CD14-positive monocyte (primary cell): ENCODE measurements around the gene WDR70. TPM values are rescaled to one million over a fixed set of nuclear protein-coding genes. Genes with fewer than 3 reads are reported as not detected.

Experiments used
- DNase-seq, 3 donors: peaks; one replicate each; pipeline ENCODE4 v3.0.0-alpha.2; 2011 to 2022
- H2AFZ ChIP-seq: 2 replicates; pipeline ENCODE4 v1.6.0; 2012; ENCODE audit warnings: mild to moderate bottlenecking, low read depth, low read length, inconsistent platforms; ENCODE audit not compliant: insufficient read depth, poor library complexity, severe bottlenecking
- H3K27ac ChIP-seq, 2 donors: 1 replicate in 1 of 2; 2 replicates in 1 of 2; pipeline ENCODE4 v1.5.1; 2012 to 2013; ENCODE audit warnings: low read length in 2 of 2, control low read depth in 1 of 2, inconsistent platforms in 1 of 2, low read depth in 1 of 2, mild to moderate bottlenecking in 1 of 2
- H3K27me3 ChIP-seq, 2 donors: one replicate each; pipeline versions ENCODE4 v1.6.0 to v1.6.1; 2011 to 2013; ENCODE audit warnings: low read length in 2 of 2; ENCODE audit not compliant: control insufficient read depth in 2 of 2, insufficient read depth in 2 of 2
- H3K36me3 ChIP-seq, 2 donors: replicated peaks in 1 of 2; 1 replicate in 1 of 2; 2 replicates in 1 of 2; pipeline versions ENCODE4 v1.5.1 to v1.6.1; 2012 to 2013; ENCODE audit warnings: low read length in 2 of 2, control low read depth in 1 of 2, inconsistent platforms in 1 of 2, mild to moderate bottlenecking in 1 of 2; ENCODE audit not compliant: insufficient read depth in 2 of 2, control insufficient read depth in 1 of 2
- H3K4me1 ChIP-seq, 2 donors: 1 replicate in 1 of 2; 2 replicates in 1 of 2; pipeline versions ENCODE4 v1.5.1 to v1.6.1; 2012 to 2013; ENCODE audit warnings: low read length in 2 of 2, control low read depth in 1 of 2, inconsistent platforms in 1 of 2, mild to moderate bottlenecking in 1 of 2, moderate library complexity in 1 of 2; ENCODE audit not compliant: insufficient read depth in 2 of 2, control insufficient read depth in 1 of 2
- H3K4me2 ChIP-seq: replicated peaks from 2 replicates; pipeline ENCODE3; 2012; ENCODE audit warnings: low read length, moderate library complexity, mild to moderate bottlenecking; ENCODE audit not compliant: poor library complexity, severe bottlenecking; ENCODE audit errors: extremely low read depth
- H3K4me3 ChIP-seq, 3 experiments: fragments of 200-600 bp in 1 of 3; sonication (generic) in 1 of 3; replicated peaks in 1 of 3; 1 replicate in 2 of 3; 2 replicates in 1 of 3; pipeline ENCODE4 v1.5.1; 2011 to 2013; ENCODE audit warnings: low read length in 3 of 3, mild to moderate bottlenecking in 3 of 3, control low read depth in 2 of 3, low read depth in 2 of 3, inconsistent platforms in 1 of 3, moderate library complexity in 1 of 3
- H3K79me2 ChIP-seq: 2 replicates; pipeline ENCODE4 v1.6.0; 2012; ENCODE audit warnings: mild to moderate bottlenecking, control low read depth, inconsistent platforms, low read length, moderate library complexity; ENCODE audit not compliant: insufficient read depth
- H3K9ac ChIP-seq: 2 replicates; pipeline ENCODE4 v1.6.0; 2017; ENCODE audit warnings: low read length, mild to moderate bottlenecking; ENCODE audit not compliant: insufficient read depth, poor library complexity, severe bottlenecking
- H3K9me3 ChIP-seq, 2 donors: replicated peaks in 1 of 2; 1 replicate in 1 of 2; 2 replicates in 1 of 2; pipeline versions ENCODE4 v1.5.1 to v1.6.1; 2012 to 2013; ENCODE audit warnings: low read length in 2 of 2, control low read depth in 1 of 2; ENCODE audit not compliant: control insufficient read depth in 1 of 2, insufficient read depth in 1 of 2
- H4K20me1 ChIP-seq: 2 replicates; pipeline ENCODE4 v1.6.0; 2012; ENCODE audit warnings: mild to moderate bottlenecking, low read length, control low read depth, moderate library complexity; ENCODE audit not compliant: insufficient read depth
- H3K27ac Mint-ChIP-seq, 7 donors: one replicate each; pipeline ENCODE4 v1.8.0; 2020; ENCODE audit warnings: mild to moderate bottlenecking in 7 of 7, mixed read lengths in 7 of 7, moderate library complexity in 6 of 7, inconsistent platforms in 2 of 7
- H3K27me3 Mint-ChIP-seq, 3 donors: one replicate each; pipeline ENCODE4 v1.8.0; 2021 to 2022; ENCODE audit warnings: low read depth in 3 of 3, mild to moderate bottlenecking in 3 of 3, mixed read lengths in 3 of 3, moderate library complexity in 3 of 3, inconsistent platforms in 1 of 3
- H3K36me3 Mint-ChIP-seq, 2 donors: one replicate each; pipeline ENCODE4 v1.8.0; 2020; ENCODE audit warnings: mixed read lengths in 2 of 2, inconsistent platforms in 1 of 2, mild to moderate bottlenecking in 1 of 2
- H3K4me1 Mint-ChIP-seq: one replicate; pipeline ENCODE4 v1.8.0; 2020; ENCODE audit warnings: mild to moderate bottlenecking, mixed read lengths
- H3K4me3 Mint-ChIP-seq, 2 donors: one replicate each; pipeline ENCODE4 v1.8.0; 2020; ENCODE audit warnings: mild to moderate bottlenecking in 2 of 2, mixed read lengths in 2 of 2, moderate library complexity in 1 of 2
- H3K9me3 Mint-ChIP-seq, 7 donors: one replicate each; pipeline ENCODE4 v1.8.0; 2020 to 2022; ENCODE audit warnings: mixed read lengths in 7 of 7, mild to moderate bottlenecking in 6 of 7, moderate library complexity in 6 of 7, inconsistent platforms in 2 of 7
- WGBS: methylation state at CpG from one replicate; pipeline ENCODE4 v1.1.5; 2013; ENCODE audit warnings: missing lambda C conversion rate; ENCODE audit not compliant: insufficient coverage; 5-methylcytosine and 5-hydroxymethylcytosine counted together
- intact Hi-C, 2 donors: fragments of 100-400 bp; cut with micrococcal nuclease; formaldehyde crosslinking; loops; one replicate each; pipeline versions ENCODE4 v1.15.0 to v1.15.1; 2023
- polyA plus RNA-seq, 3 donors: library from polyadenylated mRNA; depleted of rRNA in 1 of 3; unstranded in 2 of 3; stranded (reverse) in 1 of 3; fragments of 300-500 nt in 2 of 3; fragments of >200 nt in 1 of 3; fragmentation: Illumina TruSeq in 2 of 3; gene quantifications; 1 replicate in 2 of 3; 2 replicates in 1 of 3; pipeline ENCODE4 v1.2.3, GENCODE V29; 2012 to 2021
- TF ChIP-seq, protein P1 (sequence below): fragments of 200-600 bp; IDR thresholded peaks from one replicate; pipeline ENCODE4 v1.8.0; 2022; ENCODE audit warnings: antibody characterized with exemption, mild to moderate bottlenecking

The WDR70 gene
- polyA plus RNA-seq, 3 donors, result 13.1 to 21.0 (median 19.1) TPM

DNA sequence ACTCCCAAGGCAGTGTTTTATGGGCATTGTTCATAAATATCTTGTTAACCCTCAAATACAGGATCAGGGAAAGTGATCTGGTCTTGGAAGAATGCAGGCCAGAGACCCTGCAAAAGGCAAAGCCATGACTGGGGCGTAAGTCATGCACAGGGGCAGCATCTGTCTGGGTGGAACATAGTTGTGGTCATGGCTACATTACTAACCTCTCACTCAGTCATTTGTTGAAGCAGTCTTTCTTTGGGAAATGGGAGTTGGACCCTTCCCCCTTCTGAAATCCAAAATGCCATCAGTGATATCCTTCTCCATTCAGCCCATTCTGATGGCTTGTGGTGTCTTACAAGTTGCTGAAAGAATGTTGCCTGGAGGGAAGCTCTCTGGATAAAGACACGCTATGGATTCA, 392.6 kb downstream of the WDR70 start:
- no peak overlapping the region for H3K4me3 ChIP-seq
- H3K9ac ChIP-seq, result no peak overlapping the region
- Mint-ChIP-seq H3K9me3 (peaks cover 7 to 26% (median 13%) of the 10 kb centered on the region in 7 donors), H3K36me3 (no peaks in the 10 kb centered on the region), H3K4me3 (no peak overlapping the region), H3K27ac (no peak overlapping the region), H3K4me1 (peaks cover 4% of the 10 kb centered on the region), H3K27me3 (peaks cover 2 to 12% (median 3%) of the 10 kb centered on the region in 3 donors)
- no peaks in the 10 kb centered on the region for H3K36me3 ChIP-seq
- no peak overlapping the region for H2AFZ ChIP-seq
- intact Hi-C loops, result no loop called here
- peaks cover 10 to 18% of the 10 kb centered on the region in 2 donors for H3K9me3 ChIP-seq
- 71% methylated on average over 1 of the region's 2 CpGs for WGBS
- no peaks in the 10 kb centered on the region for H3K27me3 ChIP-seq
- H3K79me2 ChIP-seq, result no peaks in the 10 kb centered on the region
- DNase-seq, result no peak
- H3K27ac ChIP-seq, result no peak overlapping the region
- no peaks in the 10 kb centered on the region for H3K4me1 ChIP-seq
- H3K4me2 ChIP-seq, result no peak overlapping the region
- H4K20me1 ChIP-seq, result no peaks in the 10 kb centered on the region
- TF ChIP-seq, protein P1, sequence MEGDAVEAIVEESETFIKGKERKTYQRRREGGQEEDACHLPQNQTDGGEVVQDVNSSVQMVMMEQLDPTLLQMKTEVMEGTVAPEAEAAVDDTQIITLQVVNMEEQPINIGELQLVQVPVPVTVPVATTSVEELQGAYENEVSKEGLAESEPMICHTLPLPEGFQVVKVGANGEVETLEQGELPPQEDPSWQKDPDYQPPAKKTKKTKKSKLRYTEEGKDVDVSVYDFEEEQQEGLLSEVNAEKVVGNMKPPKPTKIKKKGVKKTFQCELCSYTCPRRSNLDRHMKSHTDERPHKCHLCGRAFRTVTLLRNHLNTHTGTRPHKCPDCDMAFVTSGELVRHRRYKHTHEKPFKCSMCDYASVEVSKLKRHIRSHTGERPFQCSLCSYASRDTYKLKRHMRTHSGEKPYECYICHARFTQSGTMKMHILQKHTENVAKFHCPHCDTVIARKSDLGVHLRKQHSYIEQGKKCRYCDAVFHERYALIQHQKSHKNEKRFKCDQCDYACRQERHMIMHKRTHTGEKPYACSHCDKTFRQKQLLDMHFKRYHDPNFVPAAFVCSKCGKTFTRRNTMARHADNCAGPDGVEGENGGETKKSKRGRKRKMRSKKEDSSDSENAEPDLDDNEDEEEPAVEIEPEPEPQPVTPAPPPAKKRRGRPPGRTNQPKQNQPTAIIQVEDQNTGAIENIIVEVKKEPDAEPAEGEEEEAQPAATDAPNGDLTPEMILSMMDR, result no peak

DNA sequence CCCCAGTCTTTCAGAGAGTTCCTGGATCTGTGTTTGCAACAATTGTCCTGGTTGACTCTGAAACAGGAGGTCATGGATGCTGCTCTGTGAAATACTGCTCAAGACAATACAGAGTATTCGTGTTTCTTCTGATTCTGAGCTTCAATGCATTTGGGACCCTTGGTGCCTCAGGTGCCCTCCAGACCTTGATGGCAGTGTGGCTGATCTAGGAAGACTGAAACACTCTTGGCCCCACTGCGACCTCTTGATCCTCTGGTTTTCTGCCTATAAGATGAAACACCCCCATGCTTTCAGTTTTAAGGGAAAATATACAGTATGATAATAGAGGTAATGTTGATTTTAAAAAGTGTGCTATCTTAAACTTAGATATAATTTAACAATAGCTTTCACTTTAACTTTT, 393.1 kb downstream of the WDR70 start:
- H3K4me2 ChIP-seq, result no peak overlapping the region
- no peaks in the 10 kb centered on the region for H3K36me3 ChIP-seq
- WGBS, result 100% methylated on average over 1 of the region's 2 CpGs
- H3K27ac ChIP-seq, result no peak overlapping the region
- H3K9me3 ChIP-seq, result peaks cover 10 to 24% of the 10 kb centered on the region in 2 donors
- intact Hi-C loops, result no loop called here
- H3K9ac ChIP-seq, result no peak overlapping the region
- H3K27me3 Mint-ChIP-seq, result peaks cover 2 to 12% (median 4%) of the 10 kb centered on the region in 3 donors
- DNase-seq, result no peak
- no peaks in the 10 kb centered on the region for H3K27me3 ChIP-seq
- no peaks in the 10 kb centered on the region for H3K4me1 ChIP-seq
- no peaks in the 10 kb centered on the region for H3K36me3 Mint-ChIP-seq
- peaks cover 4% of the 10 kb centered on the region for H3K4me1 Mint-ChIP-seq
- H4K20me1 ChIP-seq, result no peaks in the 10 kb centered on the region
- H3K27ac Mint-ChIP-seq, result no peak overlapping the region
- H3K4me3 Mint-ChIP-seq, result no peak overlapping the region
- no peak overlapping the region for H3K4me3 ChIP-seq
- TF ChIP-seq, protein P1, result no peak
- no peak overlapping the region for H2AFZ ChIP-seq
- H3K79me2 ChIP-seq, result no peaks in the 10 kb centered on the region
- H3K9me3 Mint-ChIP-seq, result peaks cover 9 to 28% (median 15%) of the 10 kb centered on the region in 7 donors
